GM12878 (cell line): ENCODE results near the gene NNMT. TPM values are rescaled to one million over a fixed set of nuclear protein-coding genes. Genes with fewer than 3 reads are reported as not detected.

Experiments
- ATAC-seq: fragments of 200-7000 bp; cut with Tn5 transposase; 3 replicates; pipeline ENCODE4 v1.9.1; 2020; ENCODE audit warnings: mild to moderate bottlenecking, moderate library complexity
- BruUV-seq: library from RNA; stranded (reverse); fragments of 400-500 nt; replicated peaks from 2 replicates; lab custom pipeline; 2021; lab: Mats Ljungman, UMichigan
- CTCF ChIA-PET: fragments of 300-600 bp; sonication (Branson Sonifier 250); formaldehyde crosslinking; extraction: SDS; loops from one replicate; lab custom pipeline; 2021; ENCODE audit warnings: inconsistent platforms; lab: Yijun Ruan, JAX
- POLR2A ChIA-PET: fragments of 350-600 bp; formaldehyde crosslinking; extraction: SDS; loops from one replicate; lab custom pipeline; 2021; ENCODE audit warnings: inconsistent platforms; lab: Charles Lee
- RAD21 ChIA-PET: fragments of 300-600 bp; sonication (Branson Sonifier 250); formaldehyde crosslinking; loops from one replicate; lab custom pipeline; 2023; ENCODE audit warnings: antibody characterized with exemption; ENCODE audit not compliant: unreplicated experiment; lab: Charles Lee
- SMC1A ChIA-PET: fragments of 300-600 bp; sonication (Branson Sonifier 250); formaldehyde crosslinking; loops from one replicate; lab custom pipeline; 2023; ENCODE audit not compliant: unreplicated experiment, uncharacterized antibody; lab: Charles Lee
- DNase-seq: peaks from one replicate; pipeline ENCODE4 v3.0.0-alpha.2; 2011; ENCODE audit warnings: low read depth, low spot score
- FAIRE-seq: peaks from 3 replicates; lab custom pipeline; 2011; peaks lifted over from hg19 to GRCh38; lab: Jason Lieb, UNC
- H2AFZ ChIP-seq: 2 replicates; pipeline ENCODE4 v1.6.0; 2011; ENCODE audit warnings: low read depth, low read length, control low read depth; ENCODE audit not compliant: control insufficient read depth
- H3K27ac ChIP-seq: 2 replicates; pipeline ENCODE4 v1.5.1; 2011; ENCODE audit warnings: control low read depth; ENCODE audit not compliant: control insufficient read depth, insufficient read depth
- H3K27me3 ChIP-seq, 2 experiments: replicated peaks in 1 of 2; 2 replicates each; pipeline versions ENCODE4 v1.6.0 to v1.6.1; 2011; ENCODE audit warnings: low read length in 1 of 2; ENCODE audit not compliant: control insufficient read depth in 2 of 2, insufficient read depth in 2 of 2
- H3K36me3 ChIP-seq, 2 experiments: 2 replicates each; pipeline ENCODE4 v1.5.1; 2011; ENCODE audit warnings: low read length in 1 of 2; ENCODE audit not compliant: control insufficient read depth in 2 of 2, insufficient read depth in 2 of 2
- H3K4me1 ChIP-seq: 2 replicates; pipeline ENCODE4 v1.6.1; 2011; ENCODE audit warnings: mild to moderate bottlenecking, low read length, moderate library complexity, mixed read lengths; ENCODE audit not compliant: control insufficient read depth, insufficient read depth
- H3K4me2 ChIP-seq: 2 replicates; pipeline ENCODE4 v1.6.0; 2011; ENCODE audit warnings: control low read depth; ENCODE audit not compliant: control insufficient read depth, insufficient read depth
- H3K4me3 ChIP-seq: fragments of 200-600 bp; sonication (generic); 2 replicates; pipeline ENCODE4 v1.5.1; 2016
- H3K79me2 ChIP-seq: 2 replicates; pipeline ENCODE4 v1.6.0; 2011; ENCODE audit warnings: low read length; ENCODE audit not compliant: control insufficient read depth, insufficient read depth
- H3K9ac ChIP-seq: 2 replicates; pipeline ENCODE4 v1.8.0; 2011; ENCODE audit warnings: low read length, control low read depth, mixed read lengths; ENCODE audit not compliant: control insufficient read depth, insufficient read depth
- H3K9me3 ChIP-seq: replicated peaks from 3 replicates; pipeline ENCODE4 v1.5.1; 2011; ENCODE audit warnings: mild to moderate bottlenecking, low read length; ENCODE audit not compliant: control insufficient read depth, insufficient read depth
- H4K20me1 ChIP-seq: 2 replicates; pipeline ENCODE4 v1.6.0; 2011; ENCODE audit not compliant: control insufficient read depth, insufficient read depth
- BHLHE40 ChIP-seq, 2 experiments: fragments of 450-650 bp in 1 of 2; IDR thresholded peaks; 2 replicates each; pipeline ENCODE4 v1.6.1; 2011 to 2017; ENCODE audit warnings: low read depth in 2 of 2, borderline replicate concordance in 1 of 2, improper control_type of control experiment in 1 of 2, low read length in 1 of 2, mild to moderate bottlenecking in 1 of 2
- EP300 ChIP-seq, 2 experiments: fragments of 150-350 bp in 1 of 2; IDR thresholded peaks; 2 replicates each; pipeline ENCODE4 v1.6.1; 2011 to 2012; ENCODE audit warnings: low read depth in 2 of 2, low read length in 2 of 2, borderline replicate concordance in 1 of 2, improper control_type of control experiment in 1 of 2, inconsistent platforms in 1 of 2; ENCODE audit not compliant: control insufficient read depth in 1 of 2
- FOS ChIP-seq: IDR thresholded peaks from 3 replicates; pipeline ENCODE4 v1.6.1; 2011; ENCODE audit warnings: borderline replicate concordance; ENCODE audit not compliant: insufficient read length; ENCODE audit errors: extremely low read depth
- GATAD2B ChIP-seq: fragments of 450-650 bp; conservative IDR thresholded peaks from 2 replicates; pipeline ENCODE4 v1.6.1; 2017; ENCODE audit warnings: low read depth, mild to moderate bottlenecking, moderate library complexity
- KAT2A ChIP-seq: conservative IDR thresholded peaks from 2 replicates; pipeline ENCODE4 v1.6.1; 2011; ENCODE audit warnings: low read depth, low read length; ENCODE audit not compliant: control insufficient read depth
- KDM1A ChIP-seq: fragments of 200-600 bp; sonication (generic); IDR thresholded peaks from 2 replicates; pipeline ENCODE4 v1.6.1; 2016; ENCODE audit warnings: borderline replicate concordance
- MEF2B ChIP-seq: fragments of 450-650 bp; IDR thresholded peaks from 2 replicates; pipeline ENCODE4 v1.6.1; 2018; ENCODE audit warnings: mild to moderate bottlenecking, moderate library complexity; ENCODE audit not compliant: partially characterized antibody, poor library complexity, severe bottlenecking
- MTA2 ChIP-seq: fragments of 450-650 bp; IDR thresholded peaks from 2 replicates; pipeline ENCODE4 v1.6.1; 2016; ENCODE audit warnings: low read depth, mild to moderate bottlenecking, moderate library complexity
- MXI1 ChIP-seq: fragments of 150-350 bp; IDR thresholded peaks from 2 replicates; pipeline ENCODE4 v1.6.1; 2011; ENCODE audit warnings: low read depth, mild to moderate bottlenecking, inconsistent platforms, low read length, improper control_type of control experiment
- NFYB ChIP-seq: IDR thresholded peaks from 2 replicates; pipeline ENCODE4 v1.6.1; 2011; ENCODE audit warnings: low read depth, mild to moderate bottlenecking, low read length, improper control_type of control experiment, moderate library complexity; ENCODE audit not compliant: insufficient read depth
- PML ChIP-seq: IDR thresholded peaks from 2 replicates; pipeline ENCODE4 v1.6.1; 2012; ENCODE audit warnings: low read length, inconsistent platforms
- POLR2AphosphoS2 ChIP-seq: IDR thresholded peaks from 2 replicates; pipeline ENCODE4 v1.6.1; 2011; ENCODE audit warnings: low read depth, mild to moderate bottlenecking, low read length, improper control_type of control experiment, moderate library complexity
- RAD21 ChIP-seq: IDR thresholded peaks from 2 replicates; pipeline ENCODE4 v1.6.1; 2011; ENCODE audit warnings: mild to moderate bottlenecking, low read depth, low read length, moderate library complexity; ENCODE audit not compliant: insufficient read depth
- SIN3A ChIP-seq: IDR thresholded peaks from 2 replicates; pipeline ENCODE4 v1.6.1; 2012; ENCODE audit warnings: low read depth, low read length, improper control_type of control experiment
- STAT3 ChIP-seq: IDR thresholded peaks from 2 replicates; pipeline ENCODE4 v1.6.1; 2011; ENCODE audit warnings: low read depth, low read length, improper control_type of control experiment
- TAF1 ChIP-seq: IDR thresholded peaks from 2 replicates; pipeline ENCODE4 v1.6.1; 2011; ENCODE audit warnings: mild to moderate bottlenecking, low read depth, low read length, borderline replicate concordance
- TBL1XR1 ChIP-seq: IDR thresholded peaks from 2 replicates; pipeline ENCODE4 v1.6.1; 2012; ENCODE audit warnings: low read depth, low read length, improper control_type of control experiment
- TCF7 ChIP-seq: IDR thresholded peaks from 2 replicates; pipeline ENCODE4 v1.6.1; 2014; ENCODE audit warnings: antibody characterized with exemption, borderline replicate concordance
- WGBS: methylation state at CpG from one replicate; pipeline ENCODE4 v1.1.6; 2016; ENCODE audit warnings: low lambda C conversion rate; ENCODE audit not compliant: insufficient replicate concordance, insufficient coverage; ENCODE audit errors: missing lambda C conversion rate; 5-methylcytosine and 5-hydroxymethylcytosine counted together
- in situ Hi-C: fragments of 300-500 bp; cut with MboI; formaldehyde crosslinking; loops from 9 replicates; pipeline ENCODE4 v1.14.3; 2018; ENCODE audit warnings: mixed read lengths
- intact Hi-C: fragments of 100-400 bp; cut with micrococcal nuclease; formaldehyde crosslinking; loops from one replicate; pipeline ENCODE4 v1.14.2; 2022; ENCODE audit not compliant: unreplicated experiment
- polyA plus RNA-seq, 11 experiments: library from polyadenylated mRNA; depleted of rRNA in 4 of 11; unstranded in 6 of 11; stranded (reverse) in 5 of 11; fragments of >200 nt; fragmentation: Nextera tagmentation in 4 of 11; fragmentation: Illumina TruSeq in 1 of 11; extraction: Ambion mirVana in 4 of 11; extraction: Trizol in 1 of 11; gene quantifications; 1 replicate in 1 of 11; 2 replicates in 10 of 11; pipeline versions ENCODE4 v1.2.1 to v1.2.3, GENCODE V29; 2011 to 2016; ENCODE audit warnings: inconsistent platforms in 2 of 11, missing spikeins in 2 of 11, low read depth in 1 of 11
- total RNA-seq, 4 experiments: library from RNA; depleted of rRNA in 3 of 4; stranded (reverse); fragments of >200 nt in 3 of 4; fragmentation: Illumina TruSeq in 1 of 4; extraction: Trizol in 1 of 4; gene quantifications; 2 replicates each; pipeline versions ENCODE4 v1.2.1 to v1.2.3, GENCODE V29; 2013 to 2021

The NNMT gene
- total and polyA plus RNA-seq, 10 of the 15 experiments (the other 5 are each of a cell fraction or from before 2014, with no cell fraction given): 0.46 TPM; not detected in 9

- ChIA-PET RAD21 (interaction anchor here (0.8 kb wide), 1 partner anchor 369 kb away, joined by 4 read pairs; no protein-coding TSS in a partner anchor), SMC1A (interaction anchor here (7.1 kb wide), 1 partner anchor 368 kb away, joined by 40 read pairs; no protein-coding TSS in a partner anchor), POLR2A (no interaction called here), CTCF (interaction anchor here (7.1 to 8.8 kb wide), 2 partner anchors 271 to 368 kb away, joined by 83 to 120 read pairs; no protein-coding TSS in a partner anchor)
- Histone ChIP-seq H3K36me3 (no peaks in the 10 kb centered on the region), H3K4me2 (no peak overlapping the region), H3K4me3 (no peak overlapping the region), H4K20me1 (no peaks in the 10 kb centered on the region; the same call in 1 of the 2 replicates), H3K9me3 (no peaks in the 10 kb centered on the region), H3K4me1 (no peaks in the 10 kb centered on the region), H3K27ac (no peak overlapping the region), H2AFZ (no peak overlapping the region), H3K27me3 (peaks cover 0 to 3% of the 10 kb centered on the region in 2 experiments; a peak in 1 of 4 replicates), H3K9ac (no peak overlapping the region), H3K79me2 (no peaks in the 10 kb centered on the region)
- DNase-seq: no peak
- no peak for ATAC-seq
- FAIRE-seq: no peak
- TF ChIP-seq PML (no peak), KDM1A (no peak), EP300 (IDR thresholded peaks at IDR 0.05; ENCODE audit: borderline replicate concordance in 1 of 2, control insufficient read depth in 1 of 2, low read depth in 2 of 2, low read length in 2 of 2) (no peak), TBL1XR1 (no peak), FOS (no peak), STAT3 (no peak), NFYB (no peak), TCF7 (no peak), BHLHE40 (IDR thresholded peaks at IDR 0.05; ENCODE audit: borderline replicate concordance in 1 of 2, low read depth in 2 of 2, low read length in 1 of 2) (no peak), RAD21 (no peak), MEF2B (no peak), SIN3A (no peak), MTA2 (no peak), KAT2A (no peak), TAF1 (no peak), GATAD2B (no peak), POLR2AphosphoS2 (no peak), MXI1 (no peak)
- in situ Hi-C loops: loop anchor here (5.0 to 10.0 kb wide), 4 partner anchors 272 to 960 kb away; no protein-coding TSS in a partner anchor
- WGBS: 0% methylated on average over 2 of the region's 2 CpGs
- intact Hi-C loops: loop anchor here (5.0 kb wide), 3 partner anchors 227 to 957 kb away; no protein-coding TSS in a partner anchor
- no TSS peak for BruUV-seq
Measured at GRCh38 chr11:114264381-114264780, 31.8 kb upstream of the NNMT start.
